HG02678 (cell line): Measurements from ENCODE around the gene ZNF512.
"Not testable (repeated sequence)": the region's sequence is repeated elsewhere in the genome, so short reads cannot be mapped to it uniquely, and the experiment has no call there.

ENCODE experiments used
- ATAC-seq: cut with Tn5 transposase; IDR thresholded peaks from one replicate; pipeline ENCODE4 v1.9.1; 2021; ENCODE audit warnings: mild to moderate bottlenecking, moderate library complexity; ENCODE audit not compliant: unreplicated experiment

ZNF512 gene

DNA sequence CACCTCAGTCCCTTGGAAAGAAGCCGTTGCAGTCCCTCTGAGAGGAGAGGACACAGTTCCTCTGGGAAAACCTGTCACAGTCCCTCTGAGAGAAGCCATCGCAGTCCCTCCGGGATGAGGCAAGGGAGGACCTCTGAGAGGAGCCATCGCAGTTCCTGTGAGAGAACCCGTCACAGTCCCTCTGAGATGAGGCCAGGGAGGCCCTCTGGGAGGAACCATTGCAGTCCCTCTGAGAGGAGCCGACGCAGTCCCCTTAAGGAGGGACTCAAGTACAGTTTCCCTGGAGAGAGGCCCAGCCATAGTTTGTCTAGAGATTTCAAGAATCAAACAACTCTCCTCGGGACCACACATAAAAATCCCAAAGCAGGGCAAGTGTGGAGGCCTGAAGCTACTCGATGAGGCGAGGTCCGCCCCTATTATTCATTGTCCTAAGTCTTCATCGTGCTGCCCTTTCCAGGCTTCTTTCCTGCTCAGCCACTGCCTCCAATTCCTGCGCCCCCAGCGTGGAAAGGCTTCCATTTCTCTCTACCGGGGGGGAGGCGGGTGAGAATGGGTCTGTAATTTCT lies 630 bp upstream of the ZNF512 start:
- no peak for ATAC-seq

GRCh38 chr2:27583390-27583915 lies 611 bp downstream of the ZNF512 start:
- ATAC-seq, result no peak

- ATAC-seq, result no peak
Measured at GRCh38 chr2:27584597-27584996, 1.8 kb downstream of the ZNF512 start.

DNA sequence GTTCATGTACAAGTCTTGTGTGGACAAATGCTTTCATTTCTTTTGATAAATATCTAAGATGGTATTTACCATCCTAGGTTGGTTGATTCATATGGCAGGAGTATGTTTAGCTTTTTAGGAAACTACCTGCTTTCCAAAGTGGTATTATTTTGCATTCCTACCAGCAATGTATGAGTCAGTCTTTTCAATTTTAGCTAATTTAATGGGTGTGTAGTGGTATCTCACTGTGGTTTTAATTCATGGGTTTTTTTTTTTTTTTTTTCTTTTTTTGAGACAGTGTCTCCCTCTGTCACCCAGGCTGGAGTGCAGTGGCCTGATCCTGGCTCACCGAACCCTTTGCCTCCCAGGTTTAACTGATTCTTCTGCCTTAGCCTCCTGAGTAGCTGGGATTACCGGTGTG lies 4.2 kb downstream of the ZNF512 start:
- no peak for ATAC-seq

DNA sequence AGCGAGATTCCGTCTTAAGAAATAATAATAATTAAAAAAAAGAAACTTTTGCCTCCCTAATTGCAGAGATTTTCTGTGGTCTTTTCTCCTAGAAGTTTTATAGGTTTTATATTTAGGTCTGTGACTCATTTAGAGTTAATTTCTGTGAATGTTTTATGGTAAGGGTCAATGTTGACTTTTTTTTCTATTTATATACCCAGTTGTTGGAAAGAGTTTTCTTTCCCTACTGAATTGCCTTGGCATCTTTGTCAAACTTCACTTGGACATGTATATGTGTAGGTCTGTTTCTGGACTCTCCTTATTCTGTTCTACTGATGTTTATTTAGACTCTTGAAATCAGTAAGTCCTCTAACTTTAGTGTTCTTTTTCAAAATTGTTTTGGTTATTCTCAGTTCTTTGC lies 5.5 kb downstream of the ZNF512 start:
- ATAC-seq, result no peak

- ATAC-seq, result no peak
Measured at GRCh38 chr2:27591745-27592144, 8.9 kb downstream of the ZNF512 start.

DNA sequence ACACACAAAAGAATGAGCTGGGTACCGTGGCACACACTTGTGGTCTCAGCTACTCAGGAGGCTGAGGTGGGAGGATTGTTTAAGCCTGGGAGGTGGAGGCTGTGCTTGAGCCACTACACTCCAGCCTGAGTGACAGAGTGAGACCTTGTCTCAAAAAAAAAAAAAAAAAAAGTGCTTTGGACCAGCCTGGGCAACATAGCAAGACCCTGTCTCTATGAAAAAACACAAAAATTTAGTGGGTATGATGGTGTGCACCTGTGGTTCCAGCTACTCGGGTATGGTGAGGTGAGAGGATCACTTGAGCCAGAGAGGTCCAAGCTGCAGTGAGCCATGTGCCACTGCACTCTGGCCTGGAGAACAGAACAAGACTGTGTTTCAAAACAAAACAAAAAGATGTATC lies 10.4 kb downstream of the ZNF512 start:
- ATAC-seq, result no peak

GRCh38 chr2:27594020-27594703 lies 11.3 kb downstream of the ZNF512 start:
- not testable (repeated sequence) for ATAC-seq

DNA sequence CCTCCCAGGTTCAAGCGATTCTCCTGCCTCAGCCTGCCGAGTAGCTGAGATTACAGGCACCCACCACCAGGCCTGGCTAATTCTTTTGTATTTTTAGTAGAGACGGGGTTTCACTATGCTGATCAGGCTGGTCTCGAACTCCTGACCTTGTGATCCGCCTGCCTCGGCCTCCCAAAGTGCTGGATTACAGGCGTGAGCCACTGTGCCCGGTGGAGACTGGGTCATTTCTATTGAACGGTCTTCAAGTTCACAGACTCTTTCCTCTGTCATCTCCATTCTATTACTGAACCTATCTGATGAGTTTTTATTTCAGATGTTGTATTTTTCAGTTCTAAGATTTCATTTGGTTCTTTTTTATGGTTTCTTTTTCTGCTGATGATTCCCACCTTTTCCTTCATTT lies 12.6 kb downstream of the ZNF512 start:
- not testable (repeated sequence) for ATAC-seq

- no peak for ATAC-seq
Measured at GRCh38 chr2:27596627-27597026, 13.8 kb downstream of the ZNF512 start.

DNA sequence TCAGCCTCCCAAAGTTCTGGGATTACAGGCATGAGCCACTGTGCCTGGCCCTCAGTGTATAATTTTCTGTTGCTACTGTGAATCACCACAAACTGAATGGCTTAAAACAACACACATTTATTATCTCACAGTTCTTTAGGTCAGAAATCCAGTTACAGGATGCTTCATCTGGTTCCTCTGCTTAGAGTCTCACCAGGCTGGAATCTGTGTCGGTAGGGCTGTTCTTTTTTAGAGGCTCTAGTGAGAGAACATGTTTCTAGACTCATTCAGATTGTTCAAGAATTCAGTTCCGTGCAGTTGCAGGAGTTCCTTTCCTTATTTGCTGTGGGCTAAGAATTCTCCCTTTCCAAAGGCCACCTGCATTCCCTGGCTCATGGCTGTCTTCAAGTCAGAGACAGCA lies 23.8 kb downstream of the ZNF512 start:
- no peak for ATAC-seq

GRCh38 chr2:27613985-27614384 lies 31.1 kb downstream of the ZNF512 start:
- no peak for ATAC-seq

GRCh38 chr2:27615316-27615715 lies 32.5 kb downstream of the ZNF512 start:
- no peak for ATAC-seq

- no peak for ATAC-seq
Measured at GRCh38 chr2:27621524-27621923, 38.7 kb downstream of the ZNF512 start.

- no peak for ATAC-seq
Measured at GRCh38 chr2:27622921-27623384, 40.1 kb downstream of the ZNF512 start.

DNA sequence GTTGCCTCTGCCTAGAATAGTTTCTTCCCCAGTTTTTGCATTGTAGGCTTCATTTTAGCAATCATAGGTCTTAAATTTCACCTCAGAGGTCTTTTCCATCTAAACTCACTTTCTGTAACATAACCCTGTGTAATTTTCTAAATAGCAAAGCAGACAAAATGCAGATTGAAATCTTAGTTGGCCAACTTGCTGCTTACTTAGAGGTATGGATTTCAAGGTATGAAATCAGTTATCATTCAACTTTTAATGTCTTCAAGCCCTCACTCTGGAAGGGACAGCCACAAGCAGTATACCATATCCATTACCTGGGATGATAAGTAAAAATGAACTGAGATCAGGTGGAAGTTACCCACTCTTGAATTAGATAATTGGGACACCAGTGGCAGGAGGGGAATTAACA lies 42.1 kb downstream of the ZNF512 start:
- no peak for ATAC-seq

- ATAC-seq, result not testable (repeated sequence)
Measured at GRCh38 chr2:27626323-27626722, 43.5 kb downstream of the ZNF512 start.

DNA sequence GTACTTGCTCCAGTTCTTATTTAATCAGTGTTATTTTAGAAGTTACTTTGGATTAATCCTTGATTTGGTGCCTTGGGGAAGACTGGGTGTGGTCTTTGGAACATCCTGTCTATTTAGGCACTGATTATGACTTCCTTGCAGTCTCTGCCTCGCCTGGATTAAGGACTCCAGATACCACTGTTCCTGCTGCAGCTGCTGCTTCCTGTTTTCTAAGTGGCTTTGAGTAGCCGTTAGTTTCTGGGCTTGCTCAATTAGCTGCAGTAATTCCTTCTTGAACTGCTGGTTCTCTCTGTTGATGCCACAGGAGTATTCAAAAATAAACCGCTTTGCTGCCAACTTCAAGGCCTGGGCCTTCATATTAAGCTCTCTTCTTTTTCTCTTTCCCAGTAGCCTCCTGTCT lies 44.1 kb downstream of the ZNF512 start:
- not testable (repeated sequence) for ATAC-seq

DNA sequence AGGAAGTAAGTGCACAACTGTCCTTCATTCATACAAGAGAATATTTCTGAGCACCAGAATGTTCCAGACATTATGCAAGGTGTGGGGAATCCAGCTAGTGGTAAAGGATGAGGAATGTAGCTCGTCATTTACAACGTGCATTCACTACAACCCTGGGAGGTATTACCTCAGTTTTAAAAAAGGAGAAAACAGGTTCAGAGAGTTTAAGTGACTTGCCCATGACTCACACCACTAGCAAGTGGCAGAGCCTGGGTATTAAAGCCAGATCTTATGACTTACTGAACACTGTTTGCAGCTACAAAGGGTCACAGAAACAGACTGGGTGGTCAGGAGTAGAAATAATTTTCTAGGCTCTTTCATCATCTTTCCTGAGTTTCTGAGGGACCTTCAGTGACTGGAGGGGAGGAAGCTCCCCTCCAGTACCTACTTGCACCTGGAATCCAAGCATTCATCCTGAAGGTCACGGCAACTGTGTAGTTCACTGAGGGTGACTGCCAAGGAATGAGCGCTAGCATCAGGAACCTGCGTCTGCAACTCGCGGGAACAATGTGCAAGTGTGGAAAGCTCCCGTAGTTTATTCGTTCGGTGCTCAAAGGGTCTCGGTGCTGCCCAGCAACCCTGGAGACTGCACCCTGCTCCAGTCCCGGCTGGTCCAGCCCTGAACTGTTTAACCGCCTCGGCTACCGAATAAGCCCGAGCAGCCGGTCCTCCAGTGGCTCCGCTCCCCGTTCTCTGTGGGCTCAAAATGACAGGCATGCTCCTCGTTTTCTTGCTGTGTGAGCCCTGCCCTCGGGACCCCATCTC lies 45.3 kb downstream of the ZNF512 start:
- ATAC-seq, result peak; percentile 12

DNA sequence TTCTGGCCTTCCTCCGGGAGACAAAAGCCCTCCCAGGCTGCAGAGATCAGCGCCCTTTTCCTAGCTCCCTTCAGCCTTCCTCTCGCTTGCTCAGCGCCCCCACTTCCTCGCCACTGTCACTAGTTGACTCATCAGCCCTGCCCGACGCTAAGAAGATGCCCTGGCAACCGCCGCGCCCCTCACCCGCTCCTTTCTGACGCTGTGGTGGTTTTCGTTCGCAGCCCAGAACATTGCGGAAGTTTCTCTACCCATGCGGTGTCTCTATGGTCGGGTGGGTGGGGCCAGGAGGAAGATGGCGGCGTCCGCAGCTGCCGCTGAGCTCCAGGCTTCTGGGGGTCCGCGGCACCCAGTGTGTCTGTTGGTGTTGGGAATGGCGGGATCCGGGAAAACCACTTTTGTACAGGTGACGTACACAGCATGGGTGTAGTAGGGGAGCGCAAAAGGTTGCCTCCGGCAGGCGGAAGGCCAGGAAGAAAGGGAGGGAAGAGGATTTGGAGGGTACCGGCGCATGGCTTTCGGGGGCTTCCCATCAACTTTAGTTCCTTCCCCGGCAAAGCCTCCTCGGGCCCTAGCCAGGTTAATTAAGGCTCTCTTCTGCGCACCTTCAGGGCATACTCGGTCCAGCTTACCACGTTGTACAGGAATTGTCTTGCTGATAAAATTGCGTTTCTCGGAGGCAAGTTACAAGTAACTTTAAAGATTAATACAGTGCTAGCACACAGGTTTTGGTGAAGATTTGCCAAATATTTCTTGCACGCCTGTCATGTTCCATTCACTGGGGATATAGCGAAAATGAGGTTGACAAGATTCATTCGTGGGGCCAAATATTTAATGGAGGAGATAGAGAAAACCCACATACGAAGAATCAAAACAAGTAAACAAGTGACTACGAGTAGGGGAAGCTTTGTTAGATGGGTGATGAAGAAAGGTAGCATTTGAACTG lies 46.2 kb downstream of the ZNF512 start, which contains the start of the genes CCDC121 and GPN1:
Gene CCDC121 (minus strand): TSS at position 246 of the 943 bp plus-strand sequence. CDS start 1,213 bp downstream, outside the sequence.
Gene GPN1 (plus strand): TSS at position 284 of the 943 bp plus-strand sequence. CDS start 9 bp downstream, at position 293.
- peak; percentile 97 for ATAC-seq
